DLD1 (cell line): ENCODE measurements around the gene CLCN4.

Experiments used
- in situ Hi-C: cut with HindIII; loops from 2 replicates; pipeline ENCODE4 v1.10.0; 2017; ENCODE audit warnings: low sequenced_read_pairs

CLCN4 gene

DNA sequence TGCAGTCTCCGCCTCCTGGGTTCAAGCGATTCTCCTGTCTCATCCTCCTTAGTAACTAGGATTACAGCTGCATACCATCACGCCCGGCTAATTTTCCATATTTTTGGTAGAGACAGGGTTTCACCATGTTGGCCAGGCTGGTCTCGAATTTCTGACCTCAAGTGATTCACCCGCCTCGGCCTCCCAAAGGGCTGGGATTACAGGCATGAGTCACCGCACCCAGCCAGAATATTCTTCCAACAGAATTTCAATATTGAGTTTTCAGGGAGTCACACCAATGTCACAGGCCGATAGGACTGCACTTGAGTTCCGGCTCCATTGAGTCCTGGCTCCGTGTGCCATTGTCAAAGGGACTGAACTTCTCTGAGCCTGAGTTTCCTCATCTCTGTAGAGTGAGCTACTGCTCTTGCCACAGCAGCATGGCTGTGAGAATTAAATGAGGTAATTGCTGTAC, 82.9 kb downstream of the CLCN4 start:
- in situ Hi-C loops: no loop called here

DNA sequence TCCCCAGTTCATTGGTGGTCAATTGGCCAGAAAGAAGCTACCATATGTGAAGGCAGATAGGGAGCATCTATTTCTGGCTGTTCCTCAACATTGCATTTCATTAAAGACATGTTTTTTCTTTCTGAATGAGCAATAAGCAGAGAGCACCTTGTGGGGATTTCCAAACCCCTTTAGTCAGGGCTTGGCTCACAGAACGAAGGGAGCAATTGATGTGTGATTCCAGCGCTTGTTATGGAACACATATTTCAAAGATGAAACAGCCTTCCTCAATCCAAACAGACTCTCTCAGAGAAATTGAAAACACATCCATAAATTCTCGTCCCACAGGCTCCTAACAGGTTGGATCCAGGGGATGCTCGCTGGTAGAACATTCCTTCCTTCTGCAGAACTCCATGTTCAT, 84.1 kb downstream of the CLCN4 start:
- in situ Hi-C loops: no loop called here

DNA sequence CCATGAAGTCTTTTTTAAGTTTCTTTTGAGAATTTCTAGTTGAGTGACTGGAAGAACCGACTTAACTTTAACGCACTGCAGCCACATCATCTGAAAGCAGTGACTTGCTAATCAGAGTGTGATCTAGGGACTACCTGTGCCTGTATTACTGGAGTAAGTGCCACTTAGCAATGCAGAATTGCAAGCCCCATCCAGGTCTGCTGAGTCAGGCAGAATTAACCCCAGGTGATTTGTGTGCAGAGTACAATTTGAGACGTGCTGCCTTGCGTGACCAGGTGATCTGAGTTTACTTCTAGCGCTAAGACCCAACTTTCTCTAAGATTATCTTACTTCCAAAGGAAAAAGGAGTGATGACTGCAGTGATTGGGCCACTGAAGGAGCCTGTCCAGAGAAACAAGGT, 85.3 kb downstream of the CLCN4 start:
- in situ Hi-C loops: no loop called here

DNA sequence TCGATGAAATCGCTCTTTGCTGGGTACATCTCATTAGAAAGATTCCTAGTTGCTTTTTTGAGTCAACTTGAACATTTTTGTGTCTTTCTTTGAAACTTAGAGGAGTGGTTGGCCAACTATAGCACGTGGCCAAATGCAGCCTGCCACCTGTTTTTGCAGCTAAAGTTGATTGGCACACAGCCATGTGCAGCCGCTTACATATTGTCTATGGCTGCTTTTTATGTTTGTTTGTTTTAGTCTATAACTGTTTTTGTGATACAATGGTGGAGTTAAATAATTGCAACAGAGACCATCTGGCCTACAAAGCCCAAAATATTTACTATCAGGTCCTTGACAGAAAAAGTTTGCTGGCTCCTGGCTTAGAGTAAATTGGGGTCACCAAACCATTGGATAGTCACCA, 86.3 kb downstream of the CLCN4 start:
- in situ Hi-C loops: no loop called here

DNA sequence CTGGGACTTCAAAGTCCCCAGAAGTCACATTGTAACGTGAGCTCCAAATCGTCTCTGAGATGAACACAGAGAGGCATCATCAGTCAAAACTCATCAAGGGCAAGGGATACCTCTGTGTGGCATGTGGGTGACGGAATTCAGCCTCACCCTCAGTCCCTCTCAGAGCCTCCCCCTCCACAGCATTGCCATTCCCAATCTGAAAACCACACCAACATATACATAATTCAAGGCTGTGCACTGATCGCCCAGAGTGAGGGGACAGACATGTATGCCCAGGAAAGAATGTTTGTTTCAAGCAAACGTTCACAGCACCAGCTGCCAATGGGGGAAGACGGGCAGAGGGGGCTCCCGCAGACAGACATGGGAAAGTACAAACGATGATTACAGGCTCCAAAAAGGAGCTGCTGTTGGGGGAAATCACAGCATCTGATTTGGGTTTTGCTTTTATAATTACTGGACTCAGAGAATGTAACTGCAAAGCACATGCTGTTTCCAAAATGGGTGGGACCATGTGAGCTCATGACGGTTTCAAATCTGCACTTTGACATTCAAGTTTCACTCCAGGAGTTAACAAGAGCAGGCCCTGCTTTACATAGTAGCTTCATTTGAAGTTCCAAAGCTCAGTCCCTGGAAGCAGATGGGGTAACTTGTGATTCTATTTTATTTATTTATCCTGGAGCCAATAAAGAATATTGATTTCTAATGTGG, 88.3 kb downstream of the CLCN4 start:
- in situ Hi-C loops: no loop called here

DNA sequence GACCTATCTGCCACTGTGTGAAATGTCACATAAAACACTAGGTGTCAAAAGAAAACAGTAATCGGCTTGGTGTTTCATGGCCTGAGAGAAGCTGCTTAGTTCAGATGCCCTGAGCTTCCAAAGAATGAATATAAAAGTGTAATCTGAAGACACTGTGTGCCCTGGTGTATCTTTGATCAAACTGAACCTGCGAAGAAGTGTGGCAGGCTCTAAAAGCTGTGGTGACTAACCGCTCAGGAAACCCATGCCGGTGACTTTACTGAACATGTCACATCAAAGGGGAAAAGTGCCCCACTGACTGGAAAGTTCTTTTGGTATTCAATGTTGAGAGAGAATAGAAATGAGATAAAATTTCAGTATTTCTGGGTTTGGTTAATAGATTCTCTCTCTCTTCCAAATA, 89.1 kb downstream of the CLCN4 start:
- in situ Hi-C loops: no loop called here

DNA sequence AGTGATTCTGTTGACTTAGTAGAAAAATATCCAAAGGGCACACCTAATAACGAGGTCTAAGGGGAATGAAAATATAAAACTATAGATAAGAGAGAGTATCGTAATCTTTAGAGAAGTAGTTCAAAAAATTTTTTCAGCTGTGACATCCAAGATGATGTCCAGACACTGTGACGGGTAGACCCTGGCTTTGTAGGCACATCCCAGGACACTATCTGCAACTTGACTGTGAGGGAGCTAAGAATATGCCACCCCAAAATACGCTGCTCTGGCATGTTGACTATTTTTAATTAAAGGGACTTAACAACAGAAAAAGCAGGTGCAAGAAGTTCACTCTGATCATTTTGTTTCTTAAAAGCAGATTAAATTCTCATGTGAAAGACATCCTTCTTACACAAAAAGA, 89.5 kb downstream of the CLCN4 start:
- in situ Hi-C loops: no loop called here

DNA sequence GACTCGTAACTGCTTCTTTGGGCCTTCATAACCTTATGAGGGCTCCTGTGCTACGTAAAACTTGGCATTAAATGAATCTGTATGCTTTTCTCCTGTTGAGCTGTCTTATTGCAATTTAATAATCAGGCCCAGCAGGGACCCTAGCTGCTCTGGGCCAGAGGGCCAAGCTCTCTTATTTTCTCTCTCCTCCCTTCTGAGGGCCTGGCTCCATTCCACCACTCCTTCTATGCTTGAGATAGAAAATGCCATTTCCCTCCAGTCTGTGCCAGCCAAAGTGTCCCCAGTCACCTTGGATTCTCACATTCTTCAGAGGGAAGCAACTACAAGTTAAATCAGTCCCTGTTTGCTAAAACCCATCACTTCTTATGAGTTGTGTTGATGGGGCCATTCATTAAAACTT, 90.1 kb downstream of the CLCN4 start:
- in situ Hi-C loops: no loop called here

DNA sequence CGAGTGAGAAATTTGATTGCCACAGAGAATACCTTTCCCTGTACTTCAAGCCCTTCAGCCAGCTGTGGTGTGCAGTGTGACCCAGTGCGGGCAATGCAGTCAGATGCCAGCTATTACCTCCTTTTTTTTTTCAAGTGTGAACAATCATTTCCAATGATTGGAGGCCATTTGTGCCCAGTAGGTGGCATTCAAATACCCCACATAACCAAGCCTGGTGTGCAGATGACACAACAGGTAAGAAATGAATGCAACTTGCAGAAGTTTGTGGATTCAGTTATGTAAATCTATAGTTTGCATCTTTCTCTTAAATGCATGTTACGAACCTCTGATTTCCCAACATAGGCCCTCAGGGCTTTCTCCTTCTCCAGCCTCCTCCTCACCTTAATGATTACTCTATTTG, 98.0 kb downstream of the CLCN4 start:
- in situ Hi-C loops: no loop called here

DNA sequence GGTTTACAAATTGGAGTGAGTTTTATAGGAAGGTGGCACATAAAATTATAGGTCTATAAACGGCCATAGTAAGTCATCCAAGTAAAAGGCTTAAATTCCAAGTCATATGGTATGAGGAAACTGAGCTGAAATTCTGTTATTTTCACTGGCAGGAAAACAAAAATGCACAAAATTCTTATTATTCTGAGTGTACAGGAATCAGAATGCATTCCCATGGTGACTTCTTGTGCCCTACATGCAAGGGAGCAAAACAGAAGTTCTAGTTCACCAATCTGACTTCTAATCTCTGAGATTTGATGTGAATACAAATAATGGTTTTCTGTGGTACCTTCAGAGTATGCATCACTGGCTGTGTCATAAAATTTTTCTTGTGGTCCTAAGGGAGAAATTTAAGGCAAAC, 102.9 kb downstream of the CLCN4 start:
- in situ Hi-C loops: no loop called here

DNA sequence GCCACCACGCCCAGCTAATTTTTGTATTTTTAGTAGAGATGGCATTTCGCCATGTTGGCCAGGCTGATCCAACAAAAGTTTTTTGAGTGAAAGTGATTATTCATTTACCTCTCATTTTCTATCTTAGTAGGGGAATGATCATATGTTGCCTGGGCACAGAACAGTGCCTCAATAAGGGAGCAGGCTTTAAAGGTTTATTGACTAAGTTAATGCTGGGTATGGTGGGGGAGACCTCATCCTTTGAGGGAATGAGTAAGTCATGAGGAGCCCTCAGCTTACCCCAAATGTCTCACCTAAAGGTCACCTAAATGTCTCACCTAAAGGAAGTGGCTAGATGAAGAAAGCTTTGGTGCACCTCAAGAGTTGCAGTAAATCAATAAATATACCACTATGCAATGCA, 109.0 kb downstream of the CLCN4 start:
- in situ Hi-C loops: no loop called here

DNA sequence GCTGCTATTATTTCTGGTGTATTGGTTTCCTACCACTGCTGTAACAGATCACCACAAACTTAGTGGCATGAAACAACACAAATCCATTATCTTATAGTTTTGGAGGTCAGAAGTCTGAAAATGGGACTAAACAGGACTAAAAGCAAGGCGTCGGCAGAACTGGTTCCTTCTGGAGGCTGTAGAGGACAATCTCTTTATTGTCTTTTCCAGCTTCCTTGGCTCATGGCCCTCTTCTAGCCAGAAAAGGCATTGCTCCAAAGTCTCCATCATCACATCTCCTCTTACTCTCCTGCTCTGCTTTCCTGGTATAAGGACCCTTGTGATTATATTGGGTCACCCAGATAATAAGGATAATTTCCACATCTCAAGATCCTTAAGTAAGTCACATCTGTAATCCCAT, 121.9 kb downstream of the CLCN4 start:
- in situ Hi-C loops: no loop called here

DNA sequence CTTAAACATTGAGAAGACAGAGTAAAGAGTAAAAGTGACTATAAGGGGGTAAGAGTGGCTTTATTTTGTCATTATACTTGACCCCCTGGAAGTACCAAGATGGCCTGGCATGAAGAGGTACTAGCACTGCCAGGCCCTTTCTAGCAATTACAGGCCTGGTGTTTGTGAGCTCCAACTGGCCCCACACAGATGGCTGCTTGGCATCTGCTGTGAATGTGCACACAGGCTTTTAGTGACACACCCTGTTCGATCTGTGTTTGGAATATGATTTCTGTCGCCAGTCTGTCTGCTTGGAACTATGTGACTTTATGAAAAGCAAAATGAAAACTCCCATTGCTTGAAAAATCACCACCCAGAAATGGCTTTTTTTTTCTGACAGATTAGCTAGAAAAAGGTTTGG, 123.3 kb downstream of the CLCN4 start:
- in situ Hi-C loops: no loop called here

DNA sequence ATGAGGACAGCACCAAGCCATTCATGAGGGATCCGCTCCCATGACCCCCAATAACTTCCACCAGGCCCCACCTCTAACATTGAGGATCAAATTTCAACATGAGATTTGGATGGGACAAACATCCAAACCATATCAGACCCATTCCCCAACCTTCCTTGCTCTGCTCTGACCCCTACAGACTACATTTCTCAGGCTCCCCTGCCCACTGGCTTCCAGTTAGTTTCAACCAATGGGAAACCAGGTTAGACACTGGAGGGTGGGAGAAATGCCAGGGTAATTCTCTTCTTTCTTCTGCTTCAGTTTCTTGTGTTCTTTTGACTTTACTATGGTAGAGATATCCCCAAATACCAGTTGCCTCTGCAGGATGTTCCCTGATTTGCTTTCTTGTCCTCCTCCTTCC, 125.7 kb downstream of the CLCN4 start:
- in situ Hi-C loops: no loop called here

DNA sequence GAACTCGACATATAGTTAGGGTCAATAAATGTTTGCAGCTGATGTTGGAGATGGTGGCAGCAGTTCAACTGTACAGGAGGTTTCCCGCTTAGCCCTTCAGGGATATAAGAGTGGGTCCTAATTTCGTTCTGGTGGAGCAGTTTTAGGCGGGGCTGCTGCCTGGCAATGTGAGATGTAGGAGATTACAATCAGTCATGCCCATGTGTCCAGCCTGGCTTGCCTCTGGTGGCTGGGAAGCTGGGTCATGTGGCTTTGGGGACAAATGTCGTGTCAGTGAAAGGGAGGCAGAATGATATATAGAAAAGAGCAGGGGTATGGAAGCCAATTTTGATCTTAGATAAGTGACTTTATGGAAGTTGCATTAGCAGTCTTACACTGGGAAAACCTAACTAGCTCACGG, 129.4 kb downstream of the CLCN4 start:
- in situ Hi-C loops: no loop called here
